Measurements from ENCODE around the gene ZNF71. TPM values are rescaled to one million over a fixed set of nuclear protein-coding genes. Genes with fewer than 3 reads are reported as not detected.

Gene ZNF71
- polyA plus RNA-seq, 3 donors: 2.6 to 4.0 (median 4.0) TPM

DNA sequence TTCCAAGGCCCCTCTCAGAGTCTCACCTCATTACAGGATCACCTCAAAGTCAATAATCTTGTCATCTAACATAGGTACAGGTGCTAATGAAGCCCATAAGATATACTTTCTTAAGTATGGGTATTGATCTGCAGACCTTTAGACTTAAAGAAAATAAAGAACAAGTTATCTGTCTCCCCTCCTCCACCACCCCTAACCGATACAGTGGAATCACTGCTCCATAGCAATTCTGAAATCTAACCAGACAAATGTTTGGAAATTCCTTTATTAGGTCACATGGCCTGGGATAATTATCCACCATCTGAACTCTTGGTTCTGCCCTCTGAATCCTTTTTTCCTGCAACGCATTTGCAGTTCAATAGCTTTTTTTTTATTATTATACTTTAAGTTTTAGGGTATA is 32.3 kb upstream of the ZNF71 start:
- Histone ChIP-seq H3K36me3 (replicated peaks in 1 of 2; ENCODE audit: control insufficient read depth in 1 of 2, insufficient read depth in 2 of 2, low read length in 2 of 2) (no peaks in the 10 kb centered on the region), H3K4me1 (ENCODE audit: control insufficient read depth in 1 of 2, insufficient read depth in 2 of 2, low read length in 2 of 2) (peaks cover 6 to 9% of the 10 kb centered on the region in 2 donors), H2AFZ (ENCODE audit: insufficient read depth, low read depth, low read length, poor library complexity, severe bottlenecking) (no peak overlapping the region), H3K9me3 (replicated peaks in 1 of 2; ENCODE audit: control insufficient read depth in 1 of 2, insufficient read depth in 1 of 2, low read length in 2 of 2) (peaks cover 42 to 90% of the 10 kb centered on the region in 2 donors), H3K79me2 (ENCODE audit: insufficient read depth, low read length) (no peaks in the 10 kb centered on the region), H3K27ac (ENCODE audit: low read depth in 1 of 2, low read length in 2 of 2) (no peak overlapping the region), H3K4me3 (replicated peaks in 1 of 3; ENCODE audit: low read depth in 2 of 3, low read length in 3 of 3) (no peak overlapping the region), H3K9ac (ENCODE audit: insufficient read depth, low read length, poor library complexity, severe bottlenecking) (no peak overlapping the region), H4K20me1 (ENCODE audit: insufficient read depth, low read length) (no peaks in the 10 kb centered on the region), H3K4me2 (replicated peaks; ENCODE audit: extremely low read depth, low read length, poor library complexity, severe bottlenecking) (no peak overlapping the region), H3K27me3 (ENCODE audit: control insufficient read depth in 2 of 2, insufficient read depth in 2 of 2, low read length in 2 of 2) (no peaks in the 10 kb centered on the region)
- intact Hi-C loops (cut with micrococcal nuclease): loop anchor here (10.0 kb wide), 1 partner anchor 158 kb away; the partner anchor contains the start of gene ZNF583 (in 2 of the 2)
- 100% methylated on average over 1 of the region's 2 CpGs for WGBS (ENCODE audit: insufficient coverage)
- Mint-ChIP-seq H3K4me1 (peaks cover 9% of the 10 kb centered on the region), H3K4me3 (no peak overlapping the region), H3K27ac (peak overlapping the region in 1 of 7 donors; percentile 11), H3K36me3 (peaks cover 3 to 5% of the 10 kb centered on the region in 2 donors), H3K27me3 (ENCODE audit: low read depth in 3 of 3) (peaks cover 0 to 8% (median 1%) of the 10 kb centered on the region in 3 donors), H3K9me3 (peaks cover 48 to 94% (median 84%) of the 10 kb centered on the region in 7 donors)
- TF ChIP-seq, protein P1, sequence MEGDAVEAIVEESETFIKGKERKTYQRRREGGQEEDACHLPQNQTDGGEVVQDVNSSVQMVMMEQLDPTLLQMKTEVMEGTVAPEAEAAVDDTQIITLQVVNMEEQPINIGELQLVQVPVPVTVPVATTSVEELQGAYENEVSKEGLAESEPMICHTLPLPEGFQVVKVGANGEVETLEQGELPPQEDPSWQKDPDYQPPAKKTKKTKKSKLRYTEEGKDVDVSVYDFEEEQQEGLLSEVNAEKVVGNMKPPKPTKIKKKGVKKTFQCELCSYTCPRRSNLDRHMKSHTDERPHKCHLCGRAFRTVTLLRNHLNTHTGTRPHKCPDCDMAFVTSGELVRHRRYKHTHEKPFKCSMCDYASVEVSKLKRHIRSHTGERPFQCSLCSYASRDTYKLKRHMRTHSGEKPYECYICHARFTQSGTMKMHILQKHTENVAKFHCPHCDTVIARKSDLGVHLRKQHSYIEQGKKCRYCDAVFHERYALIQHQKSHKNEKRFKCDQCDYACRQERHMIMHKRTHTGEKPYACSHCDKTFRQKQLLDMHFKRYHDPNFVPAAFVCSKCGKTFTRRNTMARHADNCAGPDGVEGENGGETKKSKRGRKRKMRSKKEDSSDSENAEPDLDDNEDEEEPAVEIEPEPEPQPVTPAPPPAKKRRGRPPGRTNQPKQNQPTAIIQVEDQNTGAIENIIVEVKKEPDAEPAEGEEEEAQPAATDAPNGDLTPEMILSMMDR (IDR thresholded peaks at IDR 0.05): no peak
- DNase-seq: no peak

- Mint-ChIP-seq H3K4me1 (peaks cover 11% of the 10 kb centered on the region), H3K27me3 (ENCODE audit: low read depth in 3 of 3) (peaks cover 0 to 3% (median 1%) of the 10 kb centered on the region in 3 donors), H3K9me3 (peaks cover 48 to 97% (median 90%) of the 10 kb centered on the region in 7 donors), H3K4me3 (peak overlapping the region; percentile 93 to 99), H3K27ac (peak overlapping the region; percentile 72 to 94 (median 86)), H3K36me3 (peaks cover 20 to 25% of the 10 kb centered on the region in 2 donors)
- H3K36me3 ChIP-seq (replicated peaks in 1 of 2; ENCODE audit: control insufficient read depth in 1 of 2, insufficient read depth in 2 of 2, low read length in 2 of 2): peaks cover 2 to 36% of the 10 kb centered on the region in 2 donors
- no peaks in the 10 kb centered on the region for H3K27me3 ChIP-seq (ENCODE audit: control insufficient read depth in 2 of 2, insufficient read depth in 2 of 2, low read length in 2 of 2)
- no peak for DNase-seq
- H3K9ac ChIP-seq (ENCODE audit: insufficient read depth, low read length, poor library complexity, severe bottlenecking): peak overlapping the region; percentile 79
- H2AFZ ChIP-seq (ENCODE audit: insufficient read depth, low read depth, low read length, poor library complexity, severe bottlenecking): peak overlapping the region; percentile 99
- no peaks in the 10 kb centered on the region for H4K20me1 ChIP-seq (ENCODE audit: insufficient read depth, low read length)
- peak overlapping the region; percentile 63 to 99 (median 88) for H3K4me3 ChIP-seq (replicated peaks in 1 of 3; ENCODE audit: low read depth in 2 of 3, low read length in 3 of 3)
- H3K79me2 ChIP-seq (ENCODE audit: insufficient read depth, low read length): no peaks in the 10 kb centered on the region
- intact Hi-C loops (cut with micrococcal nuclease): loop anchor here (10.0 kb wide), 1 partner anchor 162 kb away; the partner anchor contains the start of gene ZNF583 (in 2 of the 2)
- 0% methylated on average over 21 of the region's 23 CpGs for WGBS (ENCODE audit: insufficient coverage)
- H3K4me1 ChIP-seq (ENCODE audit: control insufficient read depth in 1 of 2, insufficient read depth in 2 of 2, low read length in 2 of 2): peaks cover 11 to 15% of the 10 kb centered on the region in 2 donors
- peaks cover 53 to 88% of the 10 kb centered on the region in 2 donors for H3K9me3 ChIP-seq (replicated peaks in 1 of 2; ENCODE audit: control insufficient read depth in 1 of 2, insufficient read depth in 1 of 2, low read length in 2 of 2)
- H3K27ac ChIP-seq (ENCODE audit: low read depth in 1 of 2, low read length in 2 of 2): peak overlapping the region; percentile 46 to 81
- peak overlapping the region; percentile 94 for H3K4me2 ChIP-seq (replicated peaks; ENCODE audit: extremely low read depth, low read length, poor library complexity, severe bottlenecking)
- TF ChIP-seq, protein P1 (IDR thresholded peaks at IDR 0.05): no peak
Observed at GRCh38 chr19:56566904-56567273, 28.2 kb upstream of the ZNF71 start.

Data from CD14-positive monocyte (primary cell).